Testis (tissue), 3 donors: Measurements from ENCODE around the gene CBX3. TPM values are rescaled to one million over a fixed set of nuclear protein-coding genes. Genes with fewer than 3 reads are reported as not detected.
"Not testable (repeated sequence)": the region's sequence is repeated elsewhere in the genome, so short reads cannot be mapped to it uniquely, and the experiment has no call there.

ENCODE experiments used
- DNase-seq: peaks from one replicate; pipeline ENCODE4 v3.0.0-alpha.2; 2019
- H3K27ac ChIP-seq, 2 donors: fragments of 200-600 bp; sonication (generic); one replicate each; pipeline ENCODE4 v1.5.1; 2019
- H3K27me3 ChIP-seq: fragments of 200-600 bp; sonication (generic); one replicate; pipeline ENCODE4 v1.5.1; 2019
- H3K36me3 ChIP-seq: fragments of 200-600 bp; sonication (generic); one replicate; pipeline ENCODE4 v1.5.1; 2017; ENCODE audit warnings: low read depth; ENCODE audit errors: missing control alignments
- H3K4me1 ChIP-seq: fragments of 200-600 bp; sonication (generic); one replicate; pipeline ENCODE4 v1.5.1; 2019
- H3K4me3 ChIP-seq, 2 donors: fragments of 200-600 bp; sonication (generic); one replicate each; pipeline ENCODE4 v1.5.1; 2017 to 2019
- H3K9me3 ChIP-seq: fragments of 200-600 bp; sonication (generic); one replicate; pipeline ENCODE4 v1.5.1; 2017
- POLR2A ChIP-seq: fragments of 450-650 bp; IDR thresholded peaks from one replicate; pipeline ENCODE4 v1.6.1; 2017; ENCODE audit warnings: antibody characterized with exemption, mild to moderate bottlenecking, moderate library complexity
- WGBS, 2 donors: methylation state at CpG; one replicate each; pipeline ENCODE4 v1.1.5; 2018; 5-methylcytosine and 5-hydroxymethylcytosine counted together
- intact Hi-C: fragments of 100-400 bp; cut with DNase I; formaldehyde crosslinking; loops from one replicate; pipeline ENCODE4 v1.15.1; 2023; ENCODE audit warnings: low total_unique reads
- polyA plus RNA-seq: library from polyadenylated mRNA; stranded (reverse); fragments of 350-450 nt; fragmentation: Illumina TruSeq; extraction: RNeasy Lipid Tissue Mini Kit (QIAGEN cat#74804); gene quantifications from one replicate; pipeline ENCODE4 v1.2.3, GENCODE V29; 2014; ENCODE audit warnings: low read depth, low replicate concordance; ENCODE audit not compliant: insufficient read depth
- total RNA-seq, 2 donors: library from RNA; depleted of rRNA; stranded (reverse); fragments of >200 nt; gene quantifications; one replicate each; pipeline ENCODE4 v1.2.3, GENCODE V29; 2016
- TF ChIP-seq, protein P1 (sequence below), 3 experiments: fragments of 450-650 bp in 2 of 3; fragments of 200-600 bp in 1 of 3; sonication (generic) in 1 of 3; IDR thresholded peaks; one replicate each; pipeline ENCODE4 v1.5.1; 2016 to 2019; ENCODE audit warnings: antibody characterized with exemption in 3 of 3, mild to moderate bottlenecking in 2 of 3, moderate library complexity in 1 of 3

CBX3 gene
- total and polyA plus RNA-seq, 3 donors from 2014 or later, result 95.7 to 137 (median 116) TPM

DNA sequence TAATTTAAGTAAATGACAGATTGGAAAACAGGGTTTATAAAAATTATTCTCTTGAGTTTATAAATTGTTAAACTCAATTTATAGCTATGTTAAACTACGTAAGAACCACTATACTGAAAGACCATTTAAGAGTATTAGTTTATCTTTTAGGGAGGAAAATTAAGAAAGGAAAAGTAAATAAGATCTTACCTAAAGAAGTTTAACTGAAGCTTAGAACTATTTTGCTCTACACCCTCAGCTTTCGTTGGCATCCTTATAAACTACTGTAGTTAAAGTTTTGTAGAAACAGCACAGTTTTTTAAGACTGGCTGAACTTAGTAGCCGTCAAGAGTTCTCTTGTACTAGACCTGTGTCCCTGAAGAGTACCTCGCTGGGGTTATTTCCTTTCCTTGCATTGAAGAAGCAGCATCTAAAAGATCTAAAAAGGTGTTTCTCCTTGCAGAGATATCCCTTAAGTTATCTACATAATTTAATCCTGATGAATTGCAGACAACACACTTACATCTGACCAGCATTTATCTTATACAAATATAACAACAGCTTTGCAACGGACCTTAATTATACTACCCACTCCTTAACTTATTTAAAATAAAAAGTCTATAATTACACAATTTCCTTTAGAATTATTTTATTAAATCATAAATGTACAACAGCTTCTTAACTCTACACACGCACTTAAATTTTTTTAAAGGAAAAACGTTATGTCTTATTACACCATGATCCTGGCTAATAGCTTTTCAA, 10.1 kb upstream of the CBX3 start:
- H3K4me1 ChIP-seq, result peaks cover 13% of the 10 kb centered on the region
- H3K4me3 ChIP-seq, result no peak overlapping the region
- H3K27ac ChIP-seq, result no peak overlapping the region
- no peaks in the 10 kb centered on the region for H3K27me3 ChIP-seq
- H3K9me3 ChIP-seq, result no peaks in the 10 kb centered on the region
- no peak for DNase-seq
- 75 to 80% methylated on average over 7 of the region's 7 CpGs for WGBS, 2 donors
- intact Hi-C loops, result no loop called here
- no peaks in the 10 kb centered on the region for H3K36me3 ChIP-seq
- TF ChIP-seq, protein P1, sequence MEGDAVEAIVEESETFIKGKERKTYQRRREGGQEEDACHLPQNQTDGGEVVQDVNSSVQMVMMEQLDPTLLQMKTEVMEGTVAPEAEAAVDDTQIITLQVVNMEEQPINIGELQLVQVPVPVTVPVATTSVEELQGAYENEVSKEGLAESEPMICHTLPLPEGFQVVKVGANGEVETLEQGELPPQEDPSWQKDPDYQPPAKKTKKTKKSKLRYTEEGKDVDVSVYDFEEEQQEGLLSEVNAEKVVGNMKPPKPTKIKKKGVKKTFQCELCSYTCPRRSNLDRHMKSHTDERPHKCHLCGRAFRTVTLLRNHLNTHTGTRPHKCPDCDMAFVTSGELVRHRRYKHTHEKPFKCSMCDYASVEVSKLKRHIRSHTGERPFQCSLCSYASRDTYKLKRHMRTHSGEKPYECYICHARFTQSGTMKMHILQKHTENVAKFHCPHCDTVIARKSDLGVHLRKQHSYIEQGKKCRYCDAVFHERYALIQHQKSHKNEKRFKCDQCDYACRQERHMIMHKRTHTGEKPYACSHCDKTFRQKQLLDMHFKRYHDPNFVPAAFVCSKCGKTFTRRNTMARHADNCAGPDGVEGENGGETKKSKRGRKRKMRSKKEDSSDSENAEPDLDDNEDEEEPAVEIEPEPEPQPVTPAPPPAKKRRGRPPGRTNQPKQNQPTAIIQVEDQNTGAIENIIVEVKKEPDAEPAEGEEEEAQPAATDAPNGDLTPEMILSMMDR (IDR thresholded peaks at IDR 0.05), result no peak
- no peak for TF ChIP-seq POLR2A

DNA sequence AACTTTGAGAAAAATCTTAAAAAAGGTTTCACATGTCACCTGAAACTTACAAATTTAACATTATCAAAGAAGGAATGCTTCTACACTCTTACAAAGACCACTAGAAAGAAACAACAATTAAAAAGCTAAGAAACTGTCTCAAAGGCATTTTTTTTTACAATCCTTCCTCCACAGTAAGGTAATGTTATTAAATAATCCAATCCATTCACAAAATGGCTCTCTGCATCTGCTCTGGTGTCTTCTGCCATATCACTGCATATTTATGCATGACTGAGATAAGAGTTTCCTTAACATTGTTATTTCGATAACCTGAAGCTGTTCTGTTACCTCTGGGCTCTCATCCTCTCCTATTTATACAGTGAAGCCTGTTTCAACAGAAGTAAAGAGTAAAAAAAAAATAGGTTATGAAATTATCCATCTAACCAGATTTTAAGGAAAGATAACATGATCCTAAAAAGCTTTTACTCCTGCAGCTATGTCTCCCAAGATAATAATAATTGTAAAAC, 9.5 kb upstream of the CBX3 start:
- no peaks in the 10 kb centered on the region for H3K9me3 ChIP-seq
- DNase-seq, result no peak
- H3K36me3 ChIP-seq, result no peaks in the 10 kb centered on the region
- no peaks in the 10 kb centered on the region for H3K27me3 ChIP-seq
- TF ChIP-seq POLR2A, result no peak
- TF ChIP-seq, protein P1 (IDR thresholded peaks at IDR 0.05), result no peak
- H3K4me1 ChIP-seq, result peaks cover 19% of the 10 kb centered on the region
- H3K27ac ChIP-seq, result no peak overlapping the region
- 78% methylated on average over 1 of the region's 1 CpG for WGBS, 2 donors
- intact Hi-C loops, result no loop called here
- H3K4me3 ChIP-seq, result no peak overlapping the region

DNA sequence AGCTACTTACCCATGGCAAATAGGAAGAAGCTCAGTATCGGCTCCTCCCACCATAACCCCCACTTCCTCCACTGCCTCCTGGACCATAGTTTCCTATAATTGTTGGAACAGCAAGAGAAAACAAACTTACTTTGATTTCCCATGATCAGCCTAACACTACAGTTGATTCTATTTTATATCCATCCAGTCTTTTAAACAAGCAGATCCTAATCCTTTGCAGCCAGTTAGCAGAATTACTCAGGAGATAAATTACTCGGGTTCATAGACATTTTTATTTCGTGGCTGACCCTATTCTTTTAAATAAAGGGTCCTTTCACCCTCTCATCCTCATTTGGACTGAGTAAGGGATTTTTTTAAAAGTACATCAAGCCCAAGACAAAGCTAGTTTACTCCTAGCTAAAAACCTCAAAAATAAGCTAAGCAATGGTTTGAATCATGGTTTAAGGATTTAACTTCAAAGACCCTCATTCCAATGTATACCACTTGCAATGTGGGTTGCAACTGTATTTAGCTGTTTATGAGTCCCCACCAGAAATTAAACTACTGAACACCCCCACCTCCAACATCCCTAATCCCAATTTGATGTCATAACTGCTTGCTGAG, 9.0 kb upstream of the CBX3 start:
- H3K4me3 ChIP-seq, result no peak overlapping the region
- TF ChIP-seq, protein P1 (IDR thresholded peaks at IDR 0.05), result no peak
- no peak for TF ChIP-seq POLR2A
- H3K36me3 ChIP-seq, result no peaks in the 10 kb centered on the region
- H3K27me3 ChIP-seq, result no peaks in the 10 kb centered on the region
- WGBS, 2 donors, result 72 to 82% methylated on average over 3 of the region's 3 CpGs
- H3K4me1 ChIP-seq, result peaks cover 20% of the 10 kb centered on the region
- intact Hi-C loops, result no loop called here
- no peak for DNase-seq
- H3K9me3 ChIP-seq, result no peaks in the 10 kb centered on the region
- no peak overlapping the region for H3K27ac ChIP-seq

DNA sequence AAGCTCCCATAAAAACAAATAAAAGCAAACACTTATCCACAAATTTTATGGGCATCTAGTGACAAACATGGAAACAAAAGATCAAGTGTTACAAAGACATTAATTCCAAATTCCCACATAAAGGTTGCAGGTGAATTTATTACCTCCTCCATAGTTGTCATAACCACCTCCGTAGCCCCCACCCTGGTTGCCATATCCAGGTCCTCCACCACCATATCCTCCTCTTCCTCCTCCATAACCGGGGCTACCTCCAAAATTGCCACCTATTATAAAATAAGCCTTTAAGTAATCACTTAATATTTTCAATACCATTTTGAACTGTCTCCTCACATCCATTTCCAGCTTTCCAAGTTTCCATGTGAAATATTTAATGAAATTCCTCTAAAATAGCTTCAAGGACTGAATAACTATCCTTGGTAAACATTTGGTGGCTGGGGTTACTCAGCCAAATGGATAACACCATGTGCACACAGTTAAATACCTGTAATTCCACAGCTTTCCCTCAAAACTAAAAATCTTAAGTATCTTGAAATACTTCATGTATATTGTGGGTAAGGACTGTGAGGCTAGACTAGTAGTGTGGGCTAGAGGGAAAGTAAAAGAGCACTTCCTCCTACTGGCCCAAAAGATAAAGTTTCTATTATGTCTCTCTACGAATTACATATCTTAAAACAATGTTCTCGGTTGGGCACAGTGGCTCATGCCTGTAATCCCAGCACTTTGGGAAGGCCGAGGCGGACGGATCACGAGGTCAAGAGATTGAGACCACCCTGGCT, 7.9 kb upstream of the CBX3 start:
- Histone ChIP-seq H3K9me3 (no peaks in the 10 kb centered on the region), H3K27ac (no peak overlapping the region), H3K4me3 (no peak overlapping the region), H3K27me3 (no peaks in the 10 kb centered on the region), H3K4me1 (peaks cover 20% of the 10 kb centered on the region), H3K36me3 (no peaks in the 10 kb centered on the region)
- intact Hi-C loops, result no loop called here
- whole genome bisulfite sequencing, 2 donors, result 63 to 70% methylated on average over 8 of the region's 8 CpGs
- no peak for TF ChIP-seq POLR2A
- TF ChIP-seq, protein P1 (IDR thresholded peaks at IDR 0.05), result no peak
- no peak for DNase-seq

DNA sequence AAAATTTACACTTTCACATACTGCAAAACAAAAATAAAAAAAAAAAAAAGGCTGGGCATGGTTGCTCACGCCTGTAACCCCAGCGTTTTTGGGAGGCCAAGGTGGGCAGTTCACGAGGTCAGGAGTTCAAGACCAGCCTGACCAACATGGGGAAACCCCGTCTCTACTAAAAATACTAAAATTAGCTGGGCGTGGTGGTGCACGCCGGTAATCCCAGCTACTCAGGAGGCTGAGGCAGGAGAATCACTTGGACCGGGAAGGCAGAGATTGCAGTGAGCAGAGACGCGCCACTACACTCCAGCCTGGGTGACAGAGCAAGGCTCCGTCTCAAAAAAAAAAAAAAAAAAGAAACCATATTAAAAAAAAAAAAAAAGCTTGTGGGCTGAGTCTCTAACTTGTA, 6.8 kb upstream of the CBX3 start:
- DNase-seq, H3K36me3 ChIP-seq, H3K27me3 ChIP-seq, H3K4me3 ChIP-seq, intact Hi-C loops, H3K27ac ChIP-seq, H3K9me3 ChIP-seq: not testable (repeated sequence)
- WGBS, 2 donors, result 72 to 76% methylated on average over 11 of the region's 11 CpGs
- peaks cover 20% of the 10 kb centered on the region for H3K4me1 ChIP-seq
